ENCODE results near the gene PAK1. TPM values are rescaled to one million over a fixed set of nuclear protein-coding genes. Genes with fewer than 3 reads are reported as not detected.

Gene PAK1
- polyA plus RNA-seq, 3 donors: 86.6 to 90.6 (median 88.6) TPM

DNA sequence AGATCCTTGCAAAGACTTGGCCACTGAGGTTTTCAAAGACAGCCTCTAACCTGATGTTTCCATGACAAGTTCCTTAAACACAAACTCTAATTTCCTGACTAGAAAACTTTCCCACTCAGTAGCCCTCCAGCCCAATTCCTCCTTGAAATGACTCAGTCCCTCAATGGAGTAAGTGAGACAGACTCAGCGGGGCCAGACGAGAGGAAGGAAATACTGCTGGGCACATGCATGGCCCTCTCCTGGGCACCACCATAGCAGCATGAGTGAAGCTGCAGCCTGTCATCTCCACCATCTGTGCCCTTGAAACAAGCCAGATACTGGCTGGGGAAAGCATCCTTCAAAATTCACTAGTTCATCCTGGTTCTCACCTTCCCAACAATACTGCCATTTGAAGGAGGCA lies 96.2 kb downstream of the PAK1 start:
- DNase-seq (ENCODE audit: low read depth in 3 of 3, low spot score in 2 of 3): no peak

DNA sequence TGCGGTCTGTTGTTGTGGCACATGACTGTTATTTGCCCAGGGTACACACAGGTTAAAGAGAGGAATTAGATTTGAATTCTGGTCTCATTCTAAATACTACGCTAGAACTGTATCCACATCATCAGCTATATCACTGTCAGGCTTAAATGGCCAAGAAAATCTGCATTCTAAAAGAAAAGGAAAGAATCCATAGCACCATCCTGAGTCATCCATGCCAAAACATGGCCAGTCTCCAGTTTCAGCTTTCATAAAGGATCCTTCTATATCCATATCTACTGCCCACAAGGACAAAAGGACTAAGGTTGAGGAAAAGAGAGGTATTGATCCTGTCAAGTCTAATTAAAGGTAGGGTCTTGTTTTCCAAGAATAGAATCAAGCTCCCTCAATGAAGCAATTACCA lies 98.8 kb downstream of the PAK1 start:
- DNase-seq (ENCODE audit: low read depth in 3 of 3, low spot score in 2 of 3): no peak

DNA sequence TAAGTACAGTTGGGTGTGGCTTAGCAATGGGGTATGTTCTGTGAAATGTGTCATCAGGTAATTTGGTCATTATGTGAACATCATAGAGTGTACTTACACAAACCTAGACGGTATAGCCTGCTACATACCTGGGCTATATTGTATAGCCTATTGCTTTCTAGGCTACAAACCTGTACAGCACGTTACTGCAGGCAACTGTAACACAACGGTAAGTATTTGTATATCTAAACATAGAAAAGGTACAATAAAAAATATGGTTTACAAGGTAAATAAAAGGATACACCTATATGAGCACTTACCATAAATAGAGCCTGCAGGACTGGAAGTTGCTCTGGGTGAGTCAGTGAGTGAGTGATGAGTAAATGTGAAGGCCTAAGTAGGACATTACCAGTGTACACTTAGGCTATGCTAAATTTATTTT lies 99.3 kb downstream of the PAK1 start:
- DNase-seq (ENCODE audit: low read depth in 3 of 3, low spot score in 2 of 3): no peak

DNA sequence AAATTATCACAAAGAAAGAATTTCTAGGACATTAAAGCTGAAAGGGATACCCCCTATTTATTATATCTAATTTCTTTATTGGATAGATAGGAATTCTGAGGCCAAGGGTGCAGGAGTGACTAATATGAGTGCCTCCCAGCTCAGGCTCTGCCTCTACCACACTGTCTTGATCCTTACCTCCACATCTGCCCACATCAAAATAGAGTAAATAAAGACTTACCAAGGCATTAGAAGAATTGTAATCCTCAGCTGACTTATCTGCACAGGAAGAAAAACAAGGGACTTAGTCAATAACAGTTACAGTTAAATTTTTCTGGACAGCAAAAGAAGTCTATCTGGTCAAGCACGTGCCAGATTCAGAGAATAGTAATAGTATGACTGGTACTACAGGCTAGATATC lies 99.8 kb downstream of the PAK1 start:
- DNase-seq (ENCODE audit: low read depth in 3 of 3, low spot score in 2 of 3): no peak

DNA sequence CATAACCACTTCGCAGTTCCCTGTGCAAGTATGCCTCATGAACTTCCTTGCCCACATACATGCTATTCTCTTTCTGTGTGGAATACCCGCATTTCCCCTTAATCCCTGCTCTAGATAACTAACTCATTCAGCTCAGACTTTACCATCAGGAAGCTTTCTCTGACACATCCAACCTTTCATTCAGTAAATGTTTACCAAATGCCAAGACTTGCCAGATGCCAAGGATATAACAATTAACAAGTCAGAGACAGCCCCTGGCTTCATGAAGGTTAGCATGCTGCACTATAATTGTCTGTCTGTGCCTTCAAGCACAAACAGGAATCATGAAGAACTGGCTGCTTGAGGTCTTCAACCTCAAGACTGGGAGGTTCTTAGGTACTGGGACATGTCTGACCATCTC lies 101.2 kb downstream of the PAK1 start:
- no peak for DNase-seq (ENCODE audit: low read depth in 3 of 3, low spot score in 2 of 3)

DNA sequence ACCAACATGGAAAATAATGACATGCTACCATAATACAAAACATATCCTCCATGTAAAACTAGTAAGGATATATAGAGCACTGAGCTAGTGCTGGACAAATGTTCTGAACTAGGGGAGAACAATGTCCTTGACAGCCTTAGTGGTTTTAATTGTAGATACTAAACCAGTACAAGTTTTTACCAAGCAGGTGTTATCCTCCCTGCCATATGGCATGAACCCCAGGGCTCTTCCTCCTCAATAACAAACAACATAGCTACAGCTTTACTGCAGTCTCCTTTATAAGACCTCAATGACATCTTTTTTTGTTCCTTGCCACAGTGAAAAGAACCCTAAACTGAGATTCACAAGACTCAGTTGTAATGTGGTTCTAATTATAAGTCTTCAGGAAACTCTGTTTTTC lies 102.2 kb downstream of the PAK1 start:
- no peak for DNase-seq (ENCODE audit: low read depth in 3 of 3, low spot score in 2 of 3)

DNA sequence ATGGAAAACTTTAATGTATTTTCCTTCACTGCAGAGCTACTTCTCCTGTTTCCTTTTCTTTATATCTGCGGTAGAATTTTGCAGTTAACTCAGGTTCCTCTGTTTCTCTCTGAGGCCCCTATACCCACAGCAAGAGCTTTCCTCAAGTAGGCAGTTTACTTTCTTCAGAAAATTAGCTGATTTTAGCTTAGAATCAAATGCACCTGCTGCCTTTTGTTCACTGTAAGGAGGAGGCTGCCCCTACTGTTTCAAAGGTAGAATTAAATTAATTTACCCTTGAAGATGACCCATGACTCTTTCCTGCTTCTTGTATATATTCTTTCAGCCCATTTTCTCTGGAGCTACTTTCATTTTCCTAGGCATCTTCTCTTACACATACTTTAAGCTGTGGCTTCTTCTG lies 103.7 kb downstream of the PAK1 start:
- DNase-seq (ENCODE audit: low read depth in 3 of 3, low spot score in 2 of 3): no peak

DNA sequence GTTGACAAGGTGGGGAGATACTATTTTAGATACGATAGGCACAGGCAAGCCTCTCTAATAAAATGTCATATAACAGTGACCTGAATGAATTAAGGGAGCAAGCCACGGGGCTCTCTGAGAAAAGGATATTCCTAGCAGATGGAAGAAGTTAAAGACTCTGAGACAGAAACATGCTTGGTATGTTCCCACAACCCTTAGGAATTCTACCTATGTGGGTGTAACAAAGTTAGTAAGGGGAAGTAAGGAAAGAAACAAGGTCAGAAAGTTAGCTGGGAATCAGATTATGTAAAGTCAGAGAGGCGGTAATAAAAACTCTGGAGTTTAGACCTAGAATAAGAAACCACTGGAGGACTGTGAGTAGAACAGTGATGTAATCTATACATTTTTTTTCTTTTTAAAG lies 112.7 kb downstream of the PAK1 start:
- DNase-seq (ENCODE audit: low read depth in 3 of 3, low spot score in 2 of 3): no peak

DNA sequence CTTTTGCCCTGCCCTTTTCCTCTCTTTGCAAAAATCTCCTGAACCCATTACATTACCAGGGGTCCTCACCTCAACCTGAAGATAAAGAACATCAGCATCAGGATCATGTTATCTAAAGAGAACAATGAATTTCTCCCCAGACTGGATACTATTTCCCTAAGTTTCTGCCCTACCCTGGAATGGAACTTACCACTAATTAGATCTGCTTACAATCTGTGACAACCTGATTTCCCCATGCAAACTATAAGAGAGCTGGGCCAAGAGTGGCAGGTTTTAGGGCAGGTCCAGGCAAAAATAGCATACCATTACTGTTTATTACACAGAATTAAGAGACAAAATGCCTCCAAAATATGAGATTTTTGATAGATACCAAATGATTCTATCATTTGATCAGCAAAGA lies 114.4 kb downstream of the PAK1 start:
- DNase-seq (ENCODE audit: low read depth in 3 of 3, low spot score in 2 of 3): no peak

DNA sequence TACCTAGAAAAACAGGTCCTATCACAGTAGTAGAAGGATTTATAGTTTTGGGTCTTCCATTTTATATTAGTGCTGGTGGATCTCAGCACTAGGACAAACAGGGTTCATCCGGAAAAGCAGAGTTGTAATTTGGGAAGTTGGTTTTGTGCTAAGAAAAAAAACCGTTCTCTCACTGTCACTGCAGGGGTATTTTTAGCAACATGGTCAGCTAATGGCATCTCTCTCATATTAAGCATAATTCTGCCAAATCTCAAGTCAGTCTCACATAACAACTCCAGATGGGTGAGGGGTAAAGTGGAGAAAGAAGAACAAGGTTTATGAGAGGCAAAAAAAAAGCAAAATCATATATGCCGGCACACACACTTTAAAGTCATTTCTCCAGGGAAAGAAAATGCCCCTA lies 120.8 kb downstream of the PAK1 start:
- DNase-seq (ENCODE audit: low read depth in 3 of 3, low spot score in 2 of 3): no peak

DNA sequence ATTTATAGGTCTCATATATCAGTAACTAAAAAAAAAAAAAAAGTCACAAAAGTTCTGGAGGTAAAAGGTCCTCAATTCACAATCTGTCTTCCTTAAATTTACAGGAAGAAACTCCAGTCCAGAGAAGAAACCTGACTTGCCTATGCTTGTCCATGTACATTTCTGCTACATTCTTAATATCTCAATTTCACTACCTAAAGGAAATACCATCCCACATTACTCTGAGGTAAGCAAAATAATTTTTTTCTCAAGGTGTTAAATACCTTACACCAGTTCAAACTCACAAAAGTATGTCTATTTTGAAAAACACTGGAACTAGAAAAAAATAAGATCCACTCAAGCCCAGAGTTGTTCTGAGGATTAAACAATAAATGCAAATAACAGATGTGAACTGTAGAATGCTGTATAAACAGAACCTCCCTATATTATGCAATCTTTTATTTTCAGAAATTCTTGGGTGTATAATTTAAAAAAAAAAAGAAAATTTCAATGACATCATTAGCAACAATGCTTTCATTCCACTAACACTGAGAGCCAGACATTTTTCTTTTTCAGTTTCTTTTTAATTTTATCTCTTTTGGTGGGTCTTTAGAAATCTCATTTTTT lies 122.5 kb downstream of the PAK1 start:
- no peak for DNase-seq (ENCODE audit: low read depth in 3 of 3, low spot score in 2 of 3)

DNA sequence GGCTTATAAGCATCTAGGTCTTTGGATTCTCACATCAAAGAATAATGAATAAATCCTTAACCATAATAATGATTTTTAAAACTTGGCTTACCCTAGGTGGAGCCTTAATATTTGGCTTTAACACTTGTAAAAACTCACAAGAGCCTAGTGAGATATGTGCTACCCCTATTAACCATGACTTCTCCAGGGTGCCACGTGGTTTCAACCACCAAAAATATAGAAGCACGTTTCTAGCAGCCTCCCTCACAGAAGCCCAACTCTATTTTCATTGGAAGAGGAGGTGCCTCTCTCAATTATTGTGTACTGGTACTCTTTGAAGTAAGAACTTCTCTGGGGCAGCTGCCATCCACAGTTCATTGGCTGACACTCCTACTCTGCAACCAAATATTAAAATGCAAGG lies 125.9 kb downstream of the PAK1 start:
- DNase-seq (ENCODE audit: low read depth in 3 of 3, low spot score in 2 of 3): no peak

DNA sequence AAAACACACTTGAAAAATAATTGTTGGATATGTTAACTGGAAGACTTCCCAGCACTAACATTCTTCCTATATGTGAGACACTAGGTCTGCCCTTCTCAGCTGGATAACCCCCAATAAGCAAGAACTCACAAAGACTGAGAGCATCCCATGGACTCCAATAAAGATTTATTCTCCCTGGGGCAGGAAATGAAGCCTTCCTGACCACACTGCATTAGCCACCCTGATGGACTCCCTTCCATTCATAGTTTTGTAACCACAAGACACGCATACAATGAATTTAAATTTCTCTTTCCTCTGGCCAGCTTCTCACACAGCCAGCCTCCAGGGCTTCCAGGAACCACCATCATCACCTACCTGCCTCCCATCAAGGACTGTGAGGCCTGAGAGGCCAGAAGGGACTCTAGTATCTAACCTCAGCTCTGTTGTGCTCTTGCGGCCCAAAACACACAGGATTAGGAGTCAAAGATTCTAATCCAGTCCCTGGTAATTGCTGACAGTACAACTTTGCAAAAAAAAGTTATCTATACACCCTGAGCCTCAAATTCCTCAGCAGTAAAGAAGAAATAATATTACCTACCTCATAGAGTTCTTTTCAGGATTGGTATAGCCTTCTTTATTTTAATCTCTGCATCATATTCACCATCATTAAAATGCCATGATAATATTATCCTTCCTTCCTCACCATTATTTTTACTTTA lies 126.8 kb downstream of the PAK1 start:
- DNase-seq (ENCODE audit: low read depth in 3 of 3, low spot score in 2 of 3): no peak

DNA sequence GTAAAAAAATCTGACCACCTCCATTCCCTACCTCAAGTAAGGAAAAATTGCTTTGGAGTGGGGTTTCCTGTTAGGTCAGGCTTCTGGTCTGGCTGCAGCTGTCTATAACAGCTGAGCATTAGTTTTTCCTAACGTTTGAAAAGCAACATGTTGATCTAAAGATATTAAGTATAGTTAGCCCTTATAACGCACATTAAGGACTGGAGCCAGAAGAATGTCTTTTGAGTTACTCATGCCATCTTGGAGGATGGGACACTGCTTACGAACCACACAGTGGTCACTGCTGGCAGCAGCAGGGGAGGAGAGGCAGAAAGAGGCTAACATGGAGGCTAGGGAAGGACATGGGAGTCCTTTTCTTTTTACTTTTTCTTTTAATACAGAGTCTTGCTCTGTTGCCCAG lies 128.3 kb downstream of the PAK1 start:
- no peak for DNase-seq (ENCODE audit: low read depth in 3 of 3, low spot score in 2 of 3)

DNA sequence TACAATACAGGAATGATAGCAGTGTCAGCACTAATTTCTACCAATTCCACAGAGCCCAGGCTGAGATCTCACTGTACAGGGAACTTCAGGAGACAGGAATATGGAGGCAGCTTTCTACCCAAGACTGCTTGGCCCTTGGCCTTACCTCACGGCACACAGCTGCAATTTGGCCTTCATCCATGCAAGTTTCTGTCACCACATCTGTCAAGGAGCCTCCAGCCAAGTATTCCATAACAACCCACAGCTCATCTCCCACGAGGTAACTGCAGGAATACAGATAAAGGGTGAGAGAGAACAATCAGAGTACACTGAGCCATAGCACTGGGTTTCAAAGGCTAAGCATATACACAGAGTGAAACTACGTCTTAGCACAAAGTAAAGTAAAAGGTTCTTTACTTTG lies 133.4 kb downstream of the PAK1 start:
- no peak for DNase-seq (ENCODE audit: low read depth in 3 of 3, low spot score in 2 of 3)

DNA sequence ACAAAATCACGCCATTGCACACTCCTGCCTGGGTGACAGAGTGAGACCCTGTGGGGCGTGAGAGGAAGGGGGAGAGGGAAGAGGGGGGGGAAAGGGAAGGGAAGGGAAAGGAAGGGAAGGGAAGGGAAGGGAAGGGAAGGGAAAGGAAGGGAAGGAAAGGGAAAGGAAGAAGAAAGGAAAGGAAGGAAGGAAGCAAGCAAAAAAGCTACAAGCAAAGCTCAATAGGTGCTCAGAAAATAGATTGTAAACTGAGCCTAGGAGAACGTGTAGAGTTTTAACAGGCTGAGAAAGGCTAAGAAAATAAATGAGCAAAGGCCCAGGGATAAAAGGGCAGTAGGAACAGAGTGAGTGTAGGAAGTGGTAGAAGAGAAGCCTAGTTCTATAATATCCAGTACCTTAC lies 141.6 kb downstream of the PAK1 start:
- DNase-seq (ENCODE audit: low read depth in 3 of 3, low spot score in 2 of 3): no peak

DNA sequence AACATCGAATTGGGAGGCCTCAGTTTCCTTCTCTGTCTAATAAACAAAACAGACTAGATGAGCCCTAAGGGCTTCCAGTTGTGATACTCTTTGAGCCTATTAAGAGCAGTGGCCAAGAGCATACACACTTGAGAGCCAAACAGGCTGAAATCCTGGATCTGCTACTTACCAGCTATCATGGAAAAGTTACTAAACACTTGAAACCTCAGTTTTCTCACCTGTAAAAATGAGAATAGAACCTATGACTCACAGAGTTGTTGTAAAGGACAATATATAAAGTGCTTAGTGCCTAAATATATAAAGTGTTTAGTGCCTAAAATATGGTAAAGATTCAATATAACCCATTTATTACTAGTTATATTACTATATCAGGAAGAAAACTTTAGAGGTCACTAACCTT lies 148.7 kb downstream of the PAK1 start:
- no peak for DNase-seq (ENCODE audit: low read depth in 3 of 3, low spot score in 2 of 3)

DNA sequence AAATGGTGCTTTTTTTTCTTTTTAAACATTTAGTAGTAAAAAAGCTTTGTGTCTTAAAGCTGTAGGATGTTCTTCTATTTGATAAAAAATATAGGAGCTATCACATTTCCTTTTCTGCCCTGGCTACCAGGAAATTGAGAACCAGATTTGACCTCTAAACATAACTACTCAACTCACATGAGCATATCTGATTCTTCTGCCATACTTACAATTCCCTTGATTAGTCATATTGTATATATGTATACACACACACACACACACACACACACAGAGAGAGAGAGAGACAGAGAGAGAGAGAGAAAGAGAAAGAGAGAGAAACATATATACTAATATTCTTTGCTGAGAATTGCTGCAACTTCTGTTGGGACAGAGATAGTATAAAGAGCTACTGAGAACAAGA lies 149.4 kb downstream of the PAK1 start:
- DNase-seq (ENCODE audit: low read depth in 3 of 3, low spot score in 2 of 3): no peak

DNA sequence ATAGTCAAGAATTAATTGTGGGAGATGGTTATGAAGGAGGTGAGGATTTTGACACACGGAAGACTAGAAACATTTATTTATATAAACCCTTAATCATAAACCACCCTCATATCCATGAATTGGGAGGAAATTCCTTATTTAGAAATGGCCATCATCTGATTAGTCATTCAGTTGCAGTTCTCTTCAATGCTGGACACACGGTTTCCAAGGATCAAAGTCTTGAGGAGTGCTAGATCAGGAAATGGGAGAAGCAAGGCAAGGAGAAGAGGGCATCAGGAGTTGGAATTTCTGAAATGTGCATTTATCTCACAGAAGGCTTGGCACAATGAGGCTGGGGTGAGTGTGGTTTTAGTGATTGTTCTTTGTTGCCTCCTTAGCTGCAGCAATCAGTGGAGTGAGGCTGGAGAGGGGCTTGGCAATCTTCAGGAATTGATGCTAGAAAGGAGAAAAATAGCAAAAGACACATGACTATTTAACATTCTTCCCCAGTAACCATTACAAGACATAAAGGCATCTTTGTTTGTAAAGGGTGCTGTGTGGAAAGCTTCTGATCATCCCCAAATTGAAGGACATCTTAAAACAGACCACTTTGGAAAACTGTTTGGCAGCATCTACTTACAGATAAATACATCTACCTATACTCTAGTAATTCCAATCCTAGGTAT lies 150.8 kb downstream of the PAK1 start:
- DNase-seq (ENCODE audit: low read depth in 3 of 3, low spot score in 2 of 3): no peak

DNA sequence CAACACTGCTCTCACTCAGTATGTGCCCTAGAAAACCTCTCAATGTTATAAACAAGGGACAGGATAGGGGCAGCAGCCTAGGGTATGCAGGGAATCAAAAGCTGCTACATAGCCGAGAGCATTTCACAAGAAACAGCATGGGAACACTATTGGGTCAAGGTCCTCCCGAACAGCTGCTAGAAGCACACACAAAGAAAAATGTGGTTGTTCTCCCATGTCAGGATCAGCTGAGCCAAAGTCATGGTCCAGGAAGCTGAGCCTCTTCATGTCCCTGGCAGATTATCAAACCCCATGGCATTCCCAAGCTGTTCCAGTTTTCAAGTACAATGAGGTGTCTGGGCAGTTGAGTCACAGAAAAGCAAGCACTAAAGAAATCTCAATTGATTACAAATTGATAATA lies 151.4 kb downstream of the PAK1 start:
- DNase-seq (ENCODE audit: low read depth in 3 of 3, low spot score in 2 of 3): no peak

DNA sequence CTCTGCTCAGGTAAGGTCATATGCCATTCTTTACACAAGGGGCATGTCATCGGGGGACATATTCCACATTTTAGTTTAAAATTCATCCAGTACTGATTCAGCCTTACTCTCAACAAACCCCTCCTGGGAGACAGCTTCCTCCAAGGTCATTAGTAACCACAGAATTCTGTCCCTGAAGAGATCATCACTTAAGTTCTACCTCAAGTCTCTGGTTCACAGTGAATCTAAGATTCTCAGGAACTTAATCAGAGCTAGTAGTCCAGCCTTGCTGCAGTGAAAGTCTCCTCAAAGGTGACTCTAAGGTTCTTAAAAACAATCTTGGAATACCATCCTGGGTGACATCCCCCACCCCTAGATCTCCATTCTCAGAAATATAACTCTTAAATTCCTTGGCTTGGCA lies 153.5 kb downstream of the PAK1 start:
- DNase-seq (ENCODE audit: low read depth in 3 of 3, low spot score in 2 of 3): no peak

DNA sequence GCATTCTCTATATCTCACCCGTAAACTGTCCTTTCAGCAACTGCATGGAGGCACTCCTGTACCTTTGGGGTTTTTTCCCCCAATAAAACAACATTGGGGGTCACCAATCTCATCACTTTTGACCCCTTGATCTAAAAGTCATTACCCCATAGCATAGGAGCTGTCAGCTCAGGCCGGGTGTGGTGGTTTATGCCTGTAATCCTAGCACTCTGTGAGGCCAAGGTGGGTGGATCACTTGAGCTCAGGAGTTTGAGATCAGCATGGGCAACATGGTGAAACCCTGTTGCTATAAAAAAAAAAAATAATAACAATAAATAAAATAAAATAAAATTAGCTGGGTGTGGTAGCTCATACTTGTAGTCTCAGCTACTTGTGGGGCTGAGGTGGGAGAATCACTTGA lies 155.3 kb downstream of the PAK1 start:
- DNase-seq (ENCODE audit: low read depth in 3 of 3, low spot score in 2 of 3): no peak

Data from right renal cortex interstitium (tissue), 3 donors.